NCI-H69 (cell line): ENCODE results near the gene CEACAM21.

Experiments
- DNase-seq: peaks from one replicate; lab custom pipeline; 2025; lab: John Stamatoyannopoulos, UW

The CEACAM21 gene

DNA sequence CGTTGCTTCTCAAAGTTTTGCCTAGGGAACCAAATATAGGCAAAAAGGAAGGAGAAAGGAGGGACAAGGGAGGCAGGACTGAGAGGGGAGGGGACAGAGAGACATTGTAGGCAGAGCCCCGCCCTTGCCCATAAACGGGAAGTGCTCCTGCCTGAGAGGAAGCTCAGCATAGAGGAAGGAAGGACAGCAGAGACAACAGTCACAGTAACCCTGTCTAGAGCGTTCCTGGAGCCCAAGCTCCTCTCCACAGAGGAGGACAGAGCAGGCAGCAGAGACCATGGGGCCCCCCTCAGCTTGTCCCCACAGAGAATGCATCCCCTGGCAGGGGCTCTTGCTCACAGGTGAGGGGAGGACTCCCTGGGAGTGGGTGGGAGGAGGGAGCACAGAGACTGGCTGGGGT, at the start of gene CEACAM21:
CEACAM21 (plus strand) TSS at position 169 of the 400 bp plus-strand sequence; CDS start at position 278, 109 bp downstream.
- peak; percentile 25 for DNase-seq

DNA sequence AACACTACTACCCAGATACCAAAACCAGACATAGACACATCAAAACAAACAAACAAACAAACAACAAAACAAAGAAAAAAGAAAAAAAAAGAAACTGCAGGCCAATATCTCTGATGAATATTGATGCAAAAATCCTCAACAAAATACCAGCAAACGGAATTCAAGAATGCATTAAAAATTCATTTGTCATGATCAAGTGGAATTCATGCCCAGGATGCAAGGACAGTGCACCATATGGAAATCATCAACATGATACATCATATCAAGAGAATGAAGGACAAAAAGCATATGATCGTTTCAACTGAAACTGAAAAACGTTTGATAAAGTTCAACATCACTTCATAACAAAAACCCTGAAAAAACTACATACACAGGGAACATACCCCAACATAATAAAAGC, 48.9 kb upstream of the CEACAM21 start:
- DNase-seq = no peak

DNA sequence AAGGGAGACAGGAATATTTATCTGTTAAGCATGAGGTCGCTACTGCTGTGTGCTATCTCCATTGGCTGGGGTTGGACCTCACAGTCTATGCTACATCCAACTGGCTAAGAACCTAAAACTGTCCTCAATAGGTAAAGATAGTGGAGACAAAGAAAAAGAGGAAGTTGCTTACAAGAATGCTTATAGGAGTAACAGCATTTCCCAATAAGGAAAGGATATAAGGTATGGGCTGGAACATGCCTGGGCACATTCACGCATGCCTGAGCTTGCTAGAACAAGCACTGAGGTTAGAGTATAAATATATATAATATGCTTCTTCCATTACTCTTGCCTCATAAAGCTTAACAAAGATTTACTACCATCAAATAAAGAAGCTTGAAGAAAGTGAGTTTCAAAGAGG, 47.9 kb upstream of the CEACAM21 start:
- DNase-seq = no peak

DNA sequence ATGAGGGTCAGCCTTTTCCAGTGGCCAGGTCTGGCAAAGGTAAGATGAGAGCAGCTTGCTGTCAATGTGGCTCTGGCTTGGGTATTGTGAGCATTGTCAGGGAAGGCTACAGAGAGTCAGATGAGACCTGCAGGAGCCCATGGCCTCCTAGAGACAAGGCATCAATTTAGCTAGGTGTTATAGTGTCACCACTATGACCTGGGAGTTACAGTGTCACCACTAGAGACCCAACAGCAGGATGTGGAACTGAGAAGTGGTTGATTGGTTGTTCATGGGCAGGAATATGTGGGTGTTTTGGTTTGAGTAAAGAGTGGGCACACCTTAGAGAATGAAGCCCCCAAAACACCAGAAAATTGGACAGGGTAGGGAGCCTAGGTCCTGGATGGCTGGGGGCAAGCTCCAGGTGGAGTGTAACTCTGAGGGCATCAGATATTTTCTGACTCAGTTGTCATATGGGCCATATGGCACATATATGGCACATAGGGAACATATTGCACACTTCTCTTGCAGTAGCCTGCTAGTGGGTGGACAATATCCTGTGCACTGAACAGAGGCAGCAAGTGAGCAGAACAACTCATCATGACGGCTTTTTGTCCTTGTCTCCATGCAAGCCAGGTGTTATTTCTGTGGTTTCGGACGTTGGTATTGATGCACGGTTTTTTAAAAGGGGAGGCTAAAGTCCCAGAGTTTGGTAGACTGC, 46.3 kb upstream of the CEACAM21 start:
- DNase-seq = no peak

DNA sequence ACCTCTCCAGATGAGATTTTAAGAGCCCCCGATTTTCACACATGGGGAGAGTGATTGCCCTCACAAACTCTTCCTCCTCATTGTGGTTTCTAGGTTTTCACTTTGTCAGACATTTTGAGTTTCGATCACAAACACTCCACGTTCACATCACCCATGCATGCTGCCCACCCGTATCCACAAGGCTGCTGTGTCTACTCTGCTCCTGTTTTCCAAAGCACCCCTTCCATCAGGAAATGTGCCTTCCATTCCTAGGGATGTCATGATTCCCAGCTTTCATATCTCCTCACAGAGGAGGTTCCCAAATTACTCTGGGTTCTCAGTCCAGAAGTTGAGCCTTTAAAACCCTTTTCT, 45.8 kb upstream of the CEACAM21 start:
- DNase-seq = no peak

DNA sequence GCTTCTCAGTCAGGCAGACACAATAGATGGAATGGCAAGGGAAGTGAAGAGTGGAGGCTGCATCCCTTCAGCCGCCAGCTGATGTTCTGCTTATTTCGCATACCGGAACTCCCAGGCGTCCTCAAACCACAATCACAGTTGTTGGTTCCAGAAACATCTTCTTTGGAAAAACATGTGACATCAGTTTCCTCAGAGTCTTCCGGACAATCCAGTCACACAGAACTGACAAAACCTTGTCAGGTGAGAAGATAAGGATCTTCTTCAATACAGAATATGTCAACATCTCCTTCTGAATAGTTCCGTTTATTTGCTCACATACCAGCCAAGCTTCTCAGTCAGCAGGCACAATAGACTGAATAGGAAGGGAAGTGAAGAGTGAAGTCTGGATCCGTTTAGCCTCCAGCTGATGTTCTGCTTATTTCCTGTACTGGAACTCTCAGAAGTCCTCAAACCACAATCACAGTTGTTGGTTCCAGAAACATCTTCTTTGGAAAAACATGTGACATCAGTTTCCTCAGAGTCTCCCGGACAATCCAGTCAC, 45.1 kb upstream of the CEACAM21 start:
- DNase-seq = no peak

DNA sequence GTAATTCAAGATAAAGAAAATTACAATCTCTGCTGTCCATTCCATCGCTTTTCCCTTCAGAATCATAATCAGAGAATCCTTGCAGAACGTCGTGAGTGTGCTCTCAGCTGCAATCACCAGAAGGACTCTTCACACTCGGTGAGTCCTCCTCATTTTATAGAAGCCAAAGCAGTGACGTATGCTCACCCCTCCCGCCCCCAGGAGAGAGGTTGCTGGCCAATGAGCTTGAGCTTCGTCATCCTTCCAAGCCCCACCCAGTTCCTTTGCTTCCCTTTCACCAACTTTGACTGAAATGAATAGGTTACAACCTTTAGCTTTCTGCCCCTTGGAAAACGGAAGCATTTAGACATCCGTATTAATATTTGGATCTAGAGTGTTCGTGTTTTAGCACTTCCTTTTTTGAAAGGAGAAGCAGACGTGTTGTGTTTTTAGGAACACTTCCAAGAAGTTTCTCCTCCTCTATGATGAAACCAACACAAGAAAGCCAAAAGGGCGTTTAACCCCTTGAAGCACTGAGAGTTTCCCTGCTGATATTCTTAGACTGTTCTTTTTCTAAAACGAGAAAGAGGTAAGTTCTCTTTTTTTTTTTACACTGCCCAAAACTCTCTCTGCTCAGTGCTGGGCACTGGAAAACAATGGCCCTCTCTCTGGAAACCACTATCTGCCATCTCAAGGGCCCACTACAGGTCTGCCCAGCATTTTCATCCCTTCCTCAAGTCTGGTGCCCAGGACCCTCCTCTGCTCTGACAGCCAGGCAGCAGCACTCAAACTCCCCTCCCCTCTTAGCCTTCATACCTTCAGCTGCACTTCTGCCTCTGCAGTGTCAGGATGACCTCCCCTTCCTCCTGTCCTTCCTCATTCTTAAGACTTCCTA, 44.3 kb upstream of the CEACAM21 start:
- DNase-seq = no peak

DNA sequence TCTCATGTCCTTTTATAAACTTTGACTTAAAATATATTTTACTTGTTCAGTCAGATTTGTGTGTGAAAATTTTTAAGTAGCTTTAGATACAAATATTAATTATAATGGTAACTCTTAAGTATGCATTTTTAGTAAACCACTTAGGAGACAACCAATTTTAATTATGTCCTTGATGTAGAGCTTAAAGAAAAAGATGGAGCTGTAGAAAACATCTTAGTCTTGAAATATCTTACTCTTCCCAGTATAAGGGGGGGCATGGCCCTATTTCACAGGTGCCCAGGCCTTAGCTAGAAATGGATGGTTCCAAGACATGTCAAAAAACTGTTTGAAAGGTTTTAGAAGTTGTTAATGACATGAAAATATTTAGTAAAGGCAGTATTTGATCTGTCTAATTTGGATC, 43.4 kb upstream of the CEACAM21 start:
- no peak for DNase-seq

DNA sequence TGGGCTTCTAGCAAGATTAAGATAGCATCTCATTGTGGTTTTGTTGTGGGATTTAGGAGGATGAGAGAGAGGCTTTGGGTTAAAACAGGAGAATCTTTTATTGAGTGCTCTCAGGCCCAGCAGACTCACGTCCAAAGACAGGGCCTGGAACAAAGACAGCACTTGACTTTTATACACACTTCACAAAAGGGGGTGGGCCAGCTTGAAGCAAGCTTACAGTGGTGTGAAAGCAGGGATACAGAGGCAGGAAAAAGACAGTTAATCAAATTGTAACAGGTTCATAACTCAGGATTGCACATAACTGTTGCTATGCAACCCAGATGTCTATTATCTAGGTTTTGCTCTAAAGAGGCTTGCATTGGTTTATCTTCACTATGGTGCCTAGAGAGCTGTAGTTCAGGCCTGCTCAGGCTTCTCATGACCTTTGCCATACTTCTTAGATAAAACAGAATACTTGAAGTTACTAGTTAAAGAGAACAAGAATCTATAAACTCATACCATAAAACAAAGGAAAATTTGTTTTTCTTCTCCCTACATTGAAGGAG, 42.2 kb upstream of the CEACAM21 start:
- DNase-seq = no peak

DNA sequence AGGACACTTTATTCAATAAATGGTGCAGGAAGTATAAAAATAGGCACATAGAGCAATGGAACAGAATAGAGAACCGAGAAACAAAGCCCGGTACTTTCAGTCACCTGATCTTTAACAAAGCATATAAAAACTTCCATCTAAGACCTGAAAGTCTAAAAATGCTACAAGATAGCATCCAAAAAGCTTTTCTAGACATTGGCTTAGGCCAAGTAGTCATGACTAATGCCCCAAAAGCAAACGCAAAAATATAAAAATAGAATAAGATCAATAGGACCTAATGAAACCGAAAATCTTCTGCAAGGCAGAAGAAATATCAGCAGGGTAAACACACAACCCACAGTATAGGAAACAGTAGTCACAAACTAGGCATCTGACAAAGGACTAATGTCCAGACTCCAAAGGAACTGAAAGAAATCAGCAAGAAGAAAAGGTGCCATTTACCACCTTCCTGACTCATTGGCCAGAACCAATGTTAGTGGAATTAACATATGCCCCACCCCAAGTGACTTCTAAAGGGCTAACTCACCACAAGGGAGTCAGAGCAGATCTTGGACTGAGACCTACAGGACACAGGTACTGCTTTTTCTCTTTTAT, 40.8 kb upstream of the CEACAM21 start:
- no peak for DNase-seq

DNA sequence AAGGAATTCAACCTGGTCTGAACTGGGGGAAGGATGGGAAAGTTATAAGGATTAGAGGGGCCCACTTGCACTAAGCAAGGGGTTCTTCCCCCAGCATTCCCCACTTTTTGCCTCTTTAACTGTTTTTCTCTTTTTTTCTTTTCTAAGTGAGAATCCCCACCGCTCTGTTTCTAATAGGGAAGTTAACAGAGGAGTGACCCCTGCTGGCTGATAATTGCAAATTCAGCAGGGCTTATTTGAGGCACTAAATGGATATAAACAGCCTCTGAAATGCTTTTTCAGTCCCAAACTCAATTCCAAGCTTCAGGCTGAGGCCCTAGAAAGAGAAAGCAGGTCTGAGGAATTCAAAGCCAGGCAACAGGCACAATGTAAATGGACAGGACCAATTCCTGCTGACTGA, 38.2 kb upstream of the CEACAM21 start:
- peak; percentile 8 for DNase-seq

DNA sequence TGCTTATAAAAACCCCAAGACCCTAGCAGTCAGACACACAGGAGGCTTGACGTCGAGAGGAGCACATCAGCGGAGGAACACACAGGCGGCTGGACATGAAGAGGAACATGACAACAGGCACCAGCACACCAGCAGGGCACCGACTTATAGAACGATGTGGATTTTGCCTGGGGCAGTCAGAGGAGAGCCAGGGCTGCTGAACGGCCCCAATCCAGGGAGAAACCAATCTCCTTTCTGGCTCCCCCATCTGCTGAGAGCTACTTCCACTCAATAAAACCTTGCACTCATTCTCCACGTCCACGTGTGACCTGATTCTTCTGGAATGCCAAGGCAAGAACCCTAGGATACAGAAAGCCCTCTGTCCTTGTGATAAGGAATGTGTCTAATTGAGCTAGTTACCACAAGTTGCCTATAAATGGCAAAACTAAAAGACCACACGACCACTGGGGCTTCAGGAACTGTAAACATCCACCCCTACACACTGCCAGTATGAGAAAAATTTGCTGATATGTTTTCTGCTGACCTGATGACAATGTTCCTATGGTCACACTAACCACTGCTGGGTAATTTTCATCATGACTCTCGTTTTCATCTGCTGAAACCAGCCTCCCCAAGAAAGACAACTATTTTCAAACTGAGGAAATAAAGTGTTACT, 35.8 kb upstream of the CEACAM21 start:
- DNase-seq = peak; percentile 23

DNA sequence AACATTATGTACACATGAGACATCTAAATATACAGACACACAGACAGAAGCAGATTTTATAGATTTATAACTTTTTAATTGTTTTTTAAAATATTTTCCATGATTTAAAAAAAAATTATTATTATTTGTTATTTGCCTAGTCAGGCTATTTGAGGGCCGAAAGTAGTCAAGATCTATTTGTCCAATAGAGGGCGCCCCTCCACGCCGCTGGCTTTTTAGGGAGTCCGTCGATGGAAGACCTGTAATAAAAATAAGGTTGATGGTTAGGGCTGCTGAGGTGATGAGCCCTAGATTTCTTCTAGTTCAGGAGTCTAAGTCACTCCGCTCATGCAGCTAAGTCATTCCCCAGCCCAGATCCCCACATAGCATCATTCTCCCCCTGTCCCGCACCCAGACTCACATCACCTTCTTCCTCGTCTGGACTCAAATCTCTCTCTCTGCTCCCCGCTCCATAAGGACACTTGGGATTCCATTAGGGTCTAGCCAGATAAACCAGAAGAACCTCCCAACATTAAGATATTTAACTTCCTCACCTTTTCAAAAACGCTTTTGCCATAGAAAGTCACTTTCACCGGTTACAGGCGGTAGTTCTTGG, 33.9 kb upstream of the CEACAM21 start:
- peak; percentile 73 for DNase-seq

DNA sequence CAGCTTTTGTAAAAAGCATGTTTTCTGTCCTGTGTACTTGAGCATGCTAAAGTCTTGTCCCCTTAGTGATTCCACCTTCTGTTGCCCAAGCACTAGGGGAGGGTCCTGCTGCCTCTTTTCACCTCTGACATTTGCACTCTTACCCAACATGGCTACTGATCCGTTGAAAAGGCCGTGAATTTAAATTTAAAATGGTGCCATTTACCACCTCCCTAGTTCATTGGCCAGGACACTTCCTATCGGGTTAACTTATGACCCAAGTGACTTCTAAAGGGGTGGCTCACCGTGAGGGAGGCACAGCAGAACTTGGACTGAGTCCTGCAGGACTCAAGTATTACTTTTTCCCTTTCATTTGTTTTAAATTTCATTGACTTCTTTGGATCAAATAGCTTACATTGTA, 33.3 kb upstream of the CEACAM21 start:
- no peak for DNase-seq

DNA sequence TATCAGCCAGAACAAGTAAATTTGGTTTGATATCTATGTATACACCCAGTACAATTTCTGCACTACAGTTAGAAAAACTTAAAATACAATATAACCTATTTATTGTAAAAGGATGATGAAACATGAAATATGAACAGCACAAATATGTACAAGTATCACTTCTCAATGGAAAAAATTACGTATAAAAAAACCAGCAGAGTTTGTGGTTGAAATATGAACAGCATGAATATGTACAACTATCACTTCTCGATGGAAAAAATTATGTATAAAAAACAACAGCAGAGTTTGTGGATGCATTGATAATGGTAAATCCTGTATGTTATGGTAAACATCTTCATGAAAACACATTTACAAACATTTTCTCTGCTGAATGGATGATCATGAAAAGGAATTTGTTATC, 32.4 kb upstream of the CEACAM21 start:
- DNase-seq = no peak

DNA sequence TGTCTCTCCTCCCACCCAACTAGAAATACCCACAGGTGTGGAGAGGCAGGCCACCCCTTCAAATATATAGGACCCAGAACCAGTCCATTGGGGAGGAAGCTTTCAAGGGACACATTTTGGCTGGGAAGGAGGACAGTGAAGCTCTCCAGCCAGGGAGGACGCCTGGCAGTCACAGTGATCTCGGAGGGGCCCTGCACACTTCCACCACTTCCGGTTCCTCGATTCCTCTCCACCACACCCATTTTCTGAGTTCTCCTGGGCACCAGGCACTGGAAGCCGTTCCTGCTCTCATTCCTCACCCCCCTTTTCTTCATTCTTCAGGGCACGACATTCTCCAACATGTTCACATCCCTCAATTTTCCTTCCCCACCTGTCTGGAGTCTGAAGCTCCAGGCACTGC, 30.4 kb upstream of the CEACAM21 start:
- DNase-seq = no peak

DNA sequence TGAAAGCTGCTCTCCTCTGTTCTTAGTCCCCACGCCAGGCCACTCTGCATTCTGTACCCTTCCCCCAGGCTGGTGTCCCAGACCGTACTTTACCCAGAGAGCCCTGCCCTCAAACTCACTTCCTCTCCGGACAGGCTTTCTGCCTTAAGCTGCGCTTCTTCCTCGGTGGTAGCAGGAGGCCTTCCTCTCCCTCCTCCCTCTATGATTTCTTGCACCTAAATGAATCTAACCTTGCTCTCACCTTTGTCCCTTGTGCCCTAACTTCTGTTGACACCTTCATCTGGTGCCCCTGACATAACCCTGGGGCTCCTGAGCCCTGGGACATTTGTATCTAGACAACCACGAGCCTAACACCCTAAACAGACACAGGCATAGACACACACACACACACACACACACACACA, 29.6 kb upstream of the CEACAM21 start:
- DNase-seq = no peak

DNA sequence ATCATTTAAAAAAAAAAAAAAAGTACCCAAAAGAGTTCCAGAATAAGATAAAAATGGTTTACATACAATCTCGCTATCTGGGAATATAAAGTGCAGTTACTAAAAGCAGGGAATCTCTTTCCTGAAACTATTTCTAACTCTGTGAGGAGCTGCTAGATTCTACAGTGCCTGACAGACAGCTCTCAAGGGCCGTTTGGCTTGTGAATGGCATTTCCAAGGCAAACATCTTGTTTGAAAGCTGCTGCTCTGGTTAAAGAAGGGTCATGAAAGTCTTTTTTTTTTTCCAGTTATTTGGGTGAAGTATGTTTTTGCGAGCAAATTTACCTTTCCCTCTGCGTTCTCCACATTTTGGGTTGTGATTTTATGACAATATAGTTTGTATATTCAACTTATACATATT, 29.0 kb upstream of the CEACAM21 start:
- no peak for DNase-seq

DNA sequence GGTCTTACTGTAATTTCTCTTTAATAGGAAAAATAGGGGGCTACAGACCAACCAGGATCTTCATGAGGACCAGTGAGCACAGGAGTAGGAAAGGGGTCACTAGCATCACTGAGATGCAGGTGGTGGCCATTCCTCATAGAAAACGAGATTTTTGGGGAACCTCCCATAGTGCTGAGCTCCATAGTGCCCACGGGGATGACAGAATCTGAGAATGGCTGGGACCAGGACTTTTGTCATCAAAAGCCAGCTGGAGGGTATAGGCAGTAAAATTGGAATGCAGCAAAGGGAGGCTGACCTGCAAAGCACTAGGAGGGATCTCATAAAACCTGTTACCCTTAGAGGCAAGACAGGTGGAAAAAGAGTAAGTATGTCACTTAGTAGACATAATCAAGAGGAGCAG, 28.4 kb upstream of the CEACAM21 start:
- DNase-seq = no peak

DNA sequence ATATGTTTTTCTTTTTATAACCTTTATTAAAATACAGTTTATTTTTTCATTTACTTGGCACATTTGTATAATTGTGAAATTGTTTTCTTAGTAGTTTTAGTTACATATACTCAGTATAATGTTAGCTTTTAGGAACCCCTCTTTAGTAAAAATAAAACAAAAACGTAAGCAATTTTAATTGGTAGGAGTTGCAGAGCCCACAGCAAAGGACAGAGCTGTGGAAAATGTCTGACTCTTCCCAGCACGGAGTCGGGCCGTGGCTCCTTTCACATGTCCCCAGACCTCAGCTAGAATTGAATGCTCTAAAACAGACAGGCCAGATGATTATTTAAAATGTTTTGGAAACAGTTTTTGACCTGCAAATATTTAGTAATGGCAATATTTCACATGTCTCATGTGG, 27.9 kb upstream of the CEACAM21 start:
- no peak for DNase-seq

DNA sequence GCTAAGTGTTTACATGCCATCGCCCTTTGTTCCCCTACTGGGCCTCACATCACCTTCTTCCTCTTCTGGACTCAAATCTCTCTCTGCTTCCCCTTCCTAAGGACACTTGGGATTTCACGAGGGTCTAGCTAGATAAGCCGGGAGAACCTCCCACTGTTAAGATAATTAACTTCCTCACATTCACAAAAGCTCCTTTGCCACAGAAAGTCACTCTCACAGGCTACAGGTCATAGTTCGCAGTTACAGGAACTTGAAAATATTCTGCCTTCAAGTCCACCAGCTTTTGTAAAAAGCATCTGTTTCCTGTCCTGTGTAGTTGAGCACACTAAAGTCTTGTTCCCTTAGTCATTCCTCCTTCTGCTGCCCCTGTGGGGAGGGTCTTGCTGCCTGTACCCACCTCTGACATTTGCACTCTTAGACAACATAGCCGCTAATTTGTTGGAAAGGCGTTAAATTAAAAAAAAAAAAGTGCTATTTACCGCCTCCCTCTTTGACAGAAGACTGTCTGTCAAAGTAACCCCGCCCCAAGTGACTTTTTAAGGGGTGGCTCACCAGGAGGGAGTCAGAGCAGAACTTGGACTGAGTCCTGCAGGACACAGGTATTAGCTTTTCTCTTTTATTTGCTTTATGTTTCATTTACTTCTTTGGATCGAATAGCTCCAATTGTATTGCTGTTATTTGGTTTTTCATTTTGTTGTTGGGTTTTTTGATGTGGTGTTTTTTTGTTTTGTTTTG, 26.8 kb upstream of the CEACAM21 start:
- no peak for DNase-seq
